SK-N-SH (cell line): ENCODE results near the gene LSM14B. TPM values are rescaled to one million over a fixed set of nuclear protein-coding genes. Genes with fewer than 3 reads are reported as not detected.
"Not testable (repeated sequence)": the region's sequence is repeated elsewhere in the genome, so short reads cannot be mapped to it uniquely, and the experiment has no call there.

Source experiments
- CTCF ChIA-PET: fragments of 300-600, 350-600 bp; formaldehyde crosslinking; extraction: SDS; loops from one replicate; lab custom pipeline; 2021; lab: Yijun Ruan, JAX
- POLR2A ChIA-PET: fragments of 350-600 bp; sonication (Branson Sonifier 250); formaldehyde crosslinking; extraction: SDS; loops from one replicate; lab custom pipeline; 2020; ENCODE audit warnings: antibody characterized with exemption, inconsistent platforms; lab: Yijun Ruan, JAX
- DNase-seq: peaks from one replicate; pipeline ENCODE4 v3.0.0; 2012
- H2AFZ ChIP-seq: fragments of 200-600 bp; sonication (generic); 2 replicates; pipeline ENCODE4 v1.8.1; 2016; ENCODE audit warnings: antibody characterized with exemption, mild to moderate bottlenecking, low read depth
- H3F3A ChIP-seq: fragments of 200-600 bp; sonication (generic); replicated peaks from 2 replicates; pipeline ENCODE3; 2016; ENCODE audit warnings: antibody characterized with exemption, mild to moderate bottlenecking; ENCODE audit not compliant: insufficient read depth
- H3K27ac ChIP-seq, 2 experiments: fragments of 200-500 bp in 1 of 2; fragments of 200-600 bp in 1 of 2; sonication (Bioruptor generic) in 1 of 2; sonication (generic), shearing (Covaris generic) in 1 of 2; 2 replicates each; pipeline versions ENCODE4 v1.5.1 to v1.6.1; 2014 to 2016; ENCODE audit warnings: low read depth in 2 of 2, inconsistent platforms in 1 of 2, low read length in 1 of 2, mild to moderate bottlenecking in 1 of 2, mixed read lengths in 1 of 2
- H3K27me3 ChIP-seq: fragments of 200-600 bp; sonication (generic), shearing (Covaris generic); 2 replicates; pipeline ENCODE4 v1.6.1; 2016; ENCODE audit warnings: mixed run types; ENCODE audit not compliant: insufficient read depth
- H3K36me3 ChIP-seq, 2 experiments: fragments of 200-500 bp in 1 of 2; fragments of 200-600 bp in 1 of 2; sonication (Bioruptor generic) in 1 of 2; sonication (generic) in 1 of 2; replicated peaks in 1 of 2; 2 replicates each; pipeline versions ENCODE3 to v1.5.1; 2014 to 2016; ENCODE audit warnings: low read length in 1 of 2, mild to moderate bottlenecking in 1 of 2; ENCODE audit not compliant: insufficient read depth in 2 of 2, control insufficient read depth in 1 of 2
- H3K4me1 ChIP-seq, 2 experiments: fragments of 200-500 bp in 1 of 2; fragments of 200-600 bp in 1 of 2; sonication (Bioruptor generic) in 1 of 2; sonication (generic), shearing (Covaris generic) in 1 of 2; 2 replicates each; pipeline versions ENCODE4 v1.5.1 to v1.6.1; 2014 to 2016; ENCODE audit warnings: low read depth in 1 of 2, low read length in 1 of 2, mixed run types in 1 of 2; ENCODE audit not compliant: insufficient read depth in 2 of 2, control insufficient read depth in 1 of 2
- H3K4me2 ChIP-seq: fragments of 200-600 bp; sonication (generic), shearing (Covaris generic); 2 replicates; pipeline ENCODE4 v1.6.1; 2017; ENCODE audit warnings: mixed run types
- H3K4me3 ChIP-seq, 2 experiments: fragments of 200-500 bp in 1 of 2; fragments of 200-600 bp in 1 of 2; sonication (Bioruptor generic) in 1 of 2; sonication (generic), shearing (Covaris generic) in 1 of 2; 2 replicates each; pipeline versions ENCODE4 v1.5.1 to v1.8.1; 2014 to 2016; ENCODE audit warnings: low read depth in 2 of 2, inconsistent platforms in 1 of 2, low read length in 1 of 2, mild to moderate bottlenecking in 1 of 2, mixed read lengths in 1 of 2, moderate library complexity in 1 of 2
- H3K79me2 ChIP-seq: fragments of 200-600 bp; sonication (generic); 2 replicates; pipeline ENCODE4 v1.8.1; 2017; ENCODE audit warnings: mild to moderate bottlenecking; ENCODE audit not compliant: insufficient read depth
- H3K9ac ChIP-seq: fragments of 200-600 bp; sonication (generic); 2 replicates; pipeline ENCODE4 v1.6.1; 2017; ENCODE audit warnings: mixed run types
- H3K9me2 ChIP-seq: fragments of 200-600 bp; sonication (generic); 2 replicates; pipeline ENCODE4 v1.6.1; 2017; ENCODE audit warnings: mixed run types
- H3K9me3 ChIP-seq: fragments of 200-600 bp; sonication (generic); 2 replicates; pipeline ENCODE4 v1.6.1; 2017; ENCODE audit warnings: mixed run types, mild to moderate bottlenecking, moderate library complexity
- H4K20me1 ChIP-seq: fragments of 200-600 bp; sonication (generic); 2 replicates; pipeline ENCODE4 v1.6.1; 2017; ENCODE audit warnings: mild to moderate bottlenecking, mixed run types; ENCODE audit not compliant: insufficient read depth
- CHD2 ChIP-seq: fragments of 150-350 bp; IDR thresholded peaks from 2 replicates; pipeline ENCODE4 v1.6.1; 2018; ENCODE audit warnings: low read length; ENCODE audit not compliant: partially characterized antibody
- ELF1 ChIP-seq: IDR thresholded peaks from 2 replicates; pipeline ENCODE4 v1.4.0; 2012
- FOSL2 ChIP-seq: IDR thresholded peaks from 2 replicates; pipeline ENCODE4 v1.4.0; 2012; ENCODE audit warnings: low read depth, mild to moderate bottlenecking, moderate library complexity, borderline replicate concordance
- FOXJ3 ChIP-seq: sonication (generic); formaldehyde crosslinking; IDR thresholded peaks from 2 replicates; pipeline ENCODE4 v1.5.1; 2020; ENCODE audit warnings: mild to moderate bottlenecking, missing genetic modification reagents
- FOXM1 ChIP-seq: IDR thresholded peaks from 2 replicates; pipeline ENCODE4 v1.4.0; 2012; ENCODE audit warnings: low read depth, mild to moderate bottlenecking
- IRF3 ChIP-seq: fragments of 150-350 bp; IDR thresholded peaks from 2 replicates; pipeline ENCODE4 v1.6.1; 2016; ENCODE audit warnings: mild to moderate bottlenecking, low read depth, low read length
- JUND ChIP-seq: IDR thresholded peaks from 2 replicates; pipeline ENCODE4 v1.4.0; 2012
- MAX ChIP-seq: IDR thresholded peaks from 2 replicates; pipeline ENCODE4 v1.4.0; 2012; ENCODE audit warnings: low read depth
- MEF2A ChIP-seq: IDR thresholded peaks from 2 replicates; pipeline ENCODE4 v1.4.0; 2012; ENCODE audit warnings: low read depth, borderline replicate concordance
- NRF1 ChIP-seq: IDR thresholded peaks from 2 replicates; pipeline ENCODE4 v1.6.1; 2012; ENCODE audit warnings: low read depth, mild to moderate bottlenecking, low read length
- RCOR1 ChIP-seq: fragments of 150-350 bp; IDR thresholded peaks from 2 replicates; pipeline ENCODE4 v1.6.1; 2017; ENCODE audit warnings: antibody characterized with exemption, low read length
- RXRA ChIP-seq: IDR thresholded peaks from 2 replicates; pipeline ENCODE4 v1.4.0; 2012; ENCODE audit warnings: low read depth, mild to moderate bottlenecking, borderline replicate concordance
- SIN3A ChIP-seq: IDR thresholded peaks from 2 replicates; pipeline ENCODE4 v1.6.1; 2012; ENCODE audit warnings: low read depth, mild to moderate bottlenecking, low read length, moderate library complexity, borderline replicate concordance
- TAF1 ChIP-seq: IDR thresholded peaks from 2 replicates; pipeline ENCODE4 v1.6.1; 2012; ENCODE audit warnings: low read depth, mild to moderate bottlenecking, low read length, moderate library complexity, borderline replicate concordance
- USF2 ChIP-seq: fragments of 150-350 bp; IDR thresholded peaks from 2 replicates; pipeline ENCODE4 v1.6.1; 2017; ENCODE audit warnings: antibody characterized with exemption, low read length, low read depth, borderline replicate concordance
- YY1 ChIP-seq: IDR thresholded peaks from 2 replicates; pipeline ENCODE4 v1.4.0; 2012; ENCODE audit warnings: low read depth, mild to moderate bottlenecking
- WGBS: methylation state at CpG from one replicate; pipeline ENCODE4 v1.1.6; 2017; ENCODE audit warnings: low lambda C conversion rate; 5-methylcytosine and 5-hydroxymethylcytosine counted together
- polyA plus RNA-seq, 3 experiments: library from polyadenylated mRNA; depleted of rRNA; stranded (reverse); fragments of >200 nt; gene quantifications; 2 replicates each; pipeline ENCODE4 v1.2.3, GENCODE V29; 2012

Gene LSM14B
- polyA plus RNA-seq, 1 of the 3 experiments (the other 2 are of a cell fraction), result 64.6 TPM

- H3F3A ChIP-seq, H3K9ac ChIP-seq, H3K79me2 ChIP-seq, H4K20me1 ChIP-seq, H3K27ac ChIP-seq, H3K9me2 ChIP-seq, H3K9me3 ChIP-seq, H3K4me3 ChIP-seq, H3K27me3 ChIP-seq, DNase-seq, H2AFZ ChIP-seq, H3K36me3 ChIP-seq, H3K4me2 ChIP-seq: not testable (repeated sequence)
- peaks cover 0 to 23% of the 10 kb centered on the region in 2 experiments; a peak in 2 of 4 replicates for H3K4me1 ChIP-seq
- ChIA-PET CTCF (interaction anchor here (1.2 kb wide), 1 partner anchor 49 kb away, joined by 3 read pairs; no protein-coding TSS in a partner anchor), POLR2A (interaction anchor here (1.3 kb wide), 1 partner anchor 49 kb away, joined by 4 read pairs; no protein-coding TSS in a partner anchor)
- WGBS, result 63% methylated on average over 7 of the region's 7 CpGs
Measured at GRCh38 chr20:62115800-62116407, 6.4 kb upstream of the LSM14B start.

- no peak overlapping the region for H3K4me3 ChIP-seq
- no peaks in the 10 kb centered on the region for H3K36me3 ChIP-seq
- no peaks in the 10 kb centered on the region for H3K9me3 ChIP-seq
- H2AFZ ChIP-seq, result no peak overlapping the region
- no peaks in the 10 kb centered on the region for H4K20me1 ChIP-seq
- TF ChIP-seq CHD2 (no peak), YY1 (no peak), MAX (no peak), IRF3 (no peak), MEF2A (no peak), RXRA (no peak), RCOR1 (no peak), USF2 (no peak), FOXM1 (no peak), JUND (no peak), SIN3A (no peak), FOXJ3 (no peak), ELF1 (no peak), FOSL2 (no peak), TAF1 (no peak), NRF1 (no peak)
- H3K27me3 ChIP-seq, result no peaks in the 10 kb centered on the region
- H3F3A ChIP-seq, result peaks cover 6% of the 10 kb centered on the region
- ChIA-PET CTCF (interaction anchor here (1.2 kb wide), 1 partner anchor 50 kb away, joined by 3 read pairs; no protein-coding TSS in a partner anchor), POLR2A (interaction anchor here (0.9 kb wide), 1 partner anchor 50 kb away, joined by 3 read pairs; no protein-coding TSS in a partner anchor)
- no peak overlapping the region for H3K9ac ChIP-seq
- H3K4me1 ChIP-seq, result peaks cover 0 to 23% of the 10 kb centered on the region in 2 experiments; a peak in 2 of 4 replicates
- no peak overlapping the region for H3K4me2 ChIP-seq
- 61% methylated on average over 20 of the region's 38 CpGs for WGBS
- H3K27ac ChIP-seq, result peak overlapping the region in 1 of 2 experiments; percentile 35; a peak in 2 of 4 replicates
- no peaks in the 10 kb centered on the region for H3K79me2 ChIP-seq
- H3K9me2 ChIP-seq, result no peaks in the 10 kb centered on the region
- DNase-seq, result no peak
Measured at GRCh38 chr20:62116558-62117361, 5.5 kb upstream of the LSM14B start.
